GM23338 (cell line): Measurements from ENCODE around the gene TRMT11. TPM values are rescaled to one million over a fixed set of nuclear protein-coding genes. Genes with fewer than 3 reads are reported as not detected.

Experiments
- ATAC-seq: fragments of 200-7000 bp; cut with Tn5 transposase; 3 replicates; pipeline ENCODE4 v1.9.1; 2020
- DNase-seq: peaks from one replicate; pipeline ENCODE4 v3.0.0-alpha.2; 2015; ENCODE audit warnings: low spot score
- H2AFZ ChIP-seq: fragments of 200-600 bp; sonication (generic); 2 replicates; pipeline ENCODE4 v1.8.0; 2016; ENCODE audit warnings: antibody characterized with exemption, mild to moderate bottlenecking, moderate library complexity
- H3F3A ChIP-seq: fragments of 200-600 bp; sonication (generic); replicated peaks from 2 replicates; pipeline ENCODE4 v1.8.0; 2017; ENCODE audit warnings: antibody characterized with exemption, mixed run types, low read depth
- H3K27ac ChIP-seq: fragments of 200-600 bp; sonication (generic); 2 replicates; pipeline ENCODE4 v1.6.1; 2016; ENCODE audit warnings: low read depth
- H3K27me3 ChIP-seq: fragments of 200-600 bp; sonication (generic); 2 replicates; pipeline ENCODE4 v1.8.0; 2016; ENCODE audit warnings: mild to moderate bottlenecking, mixed run types, moderate library complexity; ENCODE audit not compliant: insufficient read depth
- H3K36me3 ChIP-seq: fragments of 200-600 bp; sonication (generic); 2 replicates; pipeline ENCODE4 v1.8.0; 2016; ENCODE audit warnings: mild to moderate bottlenecking; ENCODE audit not compliant: insufficient read depth
- H3K4me1 ChIP-seq: fragments of 200-600 bp; sonication (generic); 2 replicates; pipeline ENCODE4 v1.8.0; 2016; ENCODE audit warnings: mild to moderate bottlenecking, moderate library complexity; ENCODE audit not compliant: insufficient read depth
- H3K4me2 ChIP-seq: fragments of 200-600 bp; sonication (generic); 2 replicates; pipeline ENCODE4 v1.7.1; 2017; ENCODE audit warnings: mixed run types
- H3K4me3 ChIP-seq: fragments of 200-600 bp; sonication (generic); 2 replicates; pipeline ENCODE4 v1.6.1; 2016; ENCODE audit warnings: mixed run types
- H3K79me2 ChIP-seq: fragments of 200-600 bp; sonication (generic); replicated peaks from 2 replicates; pipeline ENCODE4 v1.8.0; 2017; ENCODE audit warnings: mild to moderate bottlenecking; ENCODE audit not compliant: insufficient read depth
- H3K9me2 ChIP-seq: fragments of 200-600 bp; sonication (generic); 2 replicates; pipeline ENCODE4 v1.8.0; 2017; ENCODE audit not compliant: insufficient read depth
- H4K20me1 ChIP-seq: fragments of 200-600 bp; sonication (generic); replicated peaks from 2 replicates; pipeline ENCODE4 v1.8.0; 2017; ENCODE audit warnings: mild to moderate bottlenecking; ENCODE audit not compliant: insufficient read depth
- H3K27ac Mint-ChIP-seq: 2 replicates; pipeline ENCODE4 v1.8.0; 2020; ENCODE audit warnings: inconsistent platforms, mild to moderate bottlenecking, moderate library complexity, mixed read lengths
- H3K27me3 Mint-ChIP-seq: 3 replicates; pipeline ENCODE4 v1.8.0; 2022; ENCODE audit warnings: low read depth, mild to moderate bottlenecking, moderate library complexity, mixed read lengths, inconsistent platforms; ENCODE audit not compliant: insufficient read depth, poor library complexity
- H3K36me3 Mint-ChIP-seq: 3 replicates; pipeline ENCODE4 v1.8.0; 2021; ENCODE audit warnings: low read depth, mild to moderate bottlenecking, inconsistent platforms, moderate library complexity, mixed read lengths
- H3K4me1 Mint-ChIP-seq: 3 replicates; pipeline ENCODE4 v1.8.0; 2020; ENCODE audit warnings: mild to moderate bottlenecking, inconsistent platforms, mixed read lengths
- H3K4me3 Mint-ChIP-seq: 3 replicates; pipeline ENCODE4 v1.8.0; 2021; ENCODE audit warnings: moderate library complexity, mild to moderate bottlenecking, inconsistent platforms, mixed read lengths
- H3K9me3 Mint-ChIP-seq: 3 replicates; pipeline ENCODE4 v1.8.0; 2020; ENCODE audit warnings: moderate library complexity, mild to moderate bottlenecking, inconsistent platforms, mixed read lengths
- JUNB ChIP-seq: IDR thresholded peaks from one replicate; pipeline ENCODE4 v1.6.1; 2016; ENCODE audit warnings: antibody characterized with exemption; ENCODE audit not compliant: unreplicated experiment
- NANOG ChIP-seq: IDR thresholded peaks from 2 replicates; pipeline ENCODE4 v1.6.1; 2016; ENCODE audit warnings: antibody characterized with exemption, borderline replicate concordance
- REST ChIP-seq: IDR thresholded peaks from one replicate; pipeline ENCODE4 v1.6.1; 2018; ENCODE audit warnings: antibody characterized with exemption; ENCODE audit not compliant: unreplicated experiment
- ZNF462 ChIP-seq: fragments of 250-450 bp; sonication (Bioruptor Pico); IDR thresholded peaks from 2 replicates; pipeline ENCODE4 v1.5.0; 2020; ENCODE audit warnings: mild to moderate bottlenecking, moderate library complexity
- polyA plus RNA-seq: library from polyadenylated mRNA; unstranded; fragments of >200 nt; fragmentation: Nextera tagmentation; extraction: Ambion mirVana; gene quantifications from 2 replicates; pipeline ENCODE4 v1.2.1, GENCODE V29; 2016
- total RNA-seq: library from RNA; depleted of rRNA; stranded (reverse); fragments of >200 nt; shearing (Covaris generic); gene quantifications from 2 replicates; pipeline ENCODE4 v1.2.3, GENCODE V29; 2014

Gene TRMT11
- total and polyA plus RNA-seq, 2 experiments from 2014 or later: 49.5 to 50.9 TPM

- TF ChIP-seq ZNF462 (CRISPR knock-in tag) (no peak), NANOG (no peak)
These were observed 41.4 kb upstream of the TRMT11 start (continued) for GRCh38 chr6:125944896-125945295.

- Histone ChIP-seq H3K27me3 (no peaks in the 10 kb centered on the region), H3K36me3 (no peaks in the 10 kb centered on the region), H3K27ac (no peak overlapping the region), H4K20me1 (no peaks in the 10 kb centered on the region), H3K9me2 (no peaks in the 10 kb centered on the region), H3K79me2 (no peaks in the 10 kb centered on the region), H3K4me2 (no peak overlapping the region), H3K4me3 (no peak overlapping the region), H3F3A (0 out of 2 replicates have a peak, but pooled peaks cover 3% of the 10 kb centered on the region), H3K4me1 (peaks cover 2% of the 10 kb centered on the region; the same call in 1 of the 2 replicates), H2AFZ (peak overlapping the region; percentile 49; the same call in 1 of the 2 replicates)
- Mint-ChIP-seq H3K9me3 (no peaks in the 10 kb centered on the region), H3K4me1 (peaks cover 7% of the 10 kb centered on the region), H3K27ac (no peak overlapping the region), H3K36me3 (no peaks in the 10 kb centered on the region), H3K4me3 (no peak overlapping the region), H3K27me3 (no peaks in the 10 kb centered on the region)
- ATAC-seq: no peak
- no peak for DNase-seq
- TF ChIP-seq REST (no peak), JUNB (no peak), ZNF462 (CRISPR knock-in tag) (no peak)
These were observed 40.8 kb upstream of the TRMT11 start for GRCh38 chr6:125945378-125946141.
